ENCODE data around the gene GYS2.

The GYS2 gene

GRCh38 chr12:21526053-21526452 lies 78.6 kb downstream of the GYS2 start, which contains the start of gene SPX:
Gene SPX, plus strand, starts transcription at chr12:21526296. Its CDS starts 177 bp downstream, at chr12:21526473.
- H3K9me2 ChIP-seq (replicated peaks; ENCODE audit: low read depth, low read length) = no peaks in the 10 kb centered on the region
- H3K79me2 ChIP-seq (ENCODE audit: insufficient read depth, low read length) = no peaks in the 10 kb centered on the region
- H3K9ac ChIP-seq (ENCODE audit: low read depth, low read length, poor library complexity, severe bottlenecking) = no peak within 1 kb of the TSS
- no peaks in the 10 kb centered on the region for H4K20me1 ChIP-seq (ENCODE audit: insufficient read depth, low read length, poor library complexity, severe bottlenecking)
- no peaks in the 10 kb centered on the region for H3F3A ChIP-seq (ENCODE audit: low read depth)
- H3K4me3 ChIP-seq (ENCODE audit: low read length, poor library complexity, severe bottlenecking) = no peak within 1 kb of the TSS
- no peak within 1 kb of the TSS for H2AFZ ChIP-seq (ENCODE audit: low read length)
- H3K4me1 ChIP-seq (ENCODE audit: insufficient read depth, low read length, poor library complexity, severe bottlenecking) = no peaks in the 10 kb centered on the region
- no peaks in the 10 kb centered on the region for H3K27me3 ChIP-seq (ENCODE audit: insufficient read depth, low read length, poor library complexity, severe bottlenecking)
- H3K9me3 ChIP-seq (ENCODE audit: insufficient read depth, low read depth, low read length) = no peaks in the 10 kb centered on the region
- TF ChIP-seq, protein P1, sequence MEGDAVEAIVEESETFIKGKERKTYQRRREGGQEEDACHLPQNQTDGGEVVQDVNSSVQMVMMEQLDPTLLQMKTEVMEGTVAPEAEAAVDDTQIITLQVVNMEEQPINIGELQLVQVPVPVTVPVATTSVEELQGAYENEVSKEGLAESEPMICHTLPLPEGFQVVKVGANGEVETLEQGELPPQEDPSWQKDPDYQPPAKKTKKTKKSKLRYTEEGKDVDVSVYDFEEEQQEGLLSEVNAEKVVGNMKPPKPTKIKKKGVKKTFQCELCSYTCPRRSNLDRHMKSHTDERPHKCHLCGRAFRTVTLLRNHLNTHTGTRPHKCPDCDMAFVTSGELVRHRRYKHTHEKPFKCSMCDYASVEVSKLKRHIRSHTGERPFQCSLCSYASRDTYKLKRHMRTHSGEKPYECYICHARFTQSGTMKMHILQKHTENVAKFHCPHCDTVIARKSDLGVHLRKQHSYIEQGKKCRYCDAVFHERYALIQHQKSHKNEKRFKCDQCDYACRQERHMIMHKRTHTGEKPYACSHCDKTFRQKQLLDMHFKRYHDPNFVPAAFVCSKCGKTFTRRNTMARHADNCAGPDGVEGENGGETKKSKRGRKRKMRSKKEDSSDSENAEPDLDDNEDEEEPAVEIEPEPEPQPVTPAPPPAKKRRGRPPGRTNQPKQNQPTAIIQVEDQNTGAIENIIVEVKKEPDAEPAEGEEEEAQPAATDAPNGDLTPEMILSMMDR (conservative IDR thresholded peaks at IDR 0.05; ENCODE audit: low read length) = no peak
- TF ChIP-seq EZH2phosphoT487 (IDR thresholded peaks at IDR 0.05; ENCODE audit: borderline replicate concordance) = no peak
- H3K36me3 ChIP-seq (ENCODE audit: insufficient read depth, low read length) = no peaks in the 10 kb centered on the region
- no peak within 1 kb of the TSS for H3K4me2 ChIP-seq (ENCODE audit: low read depth, low read length, poor library complexity, severe bottlenecking)

GRCh38 chr12:21523148-21523547 lies 81.5 kb downstream of the GYS2 start:
- H3K4me3 ChIP-seq (ENCODE audit: low read length, poor library complexity, severe bottlenecking) = no peak overlapping the region
- TF ChIP-seq EZH2phosphoT487 (IDR thresholded peaks at IDR 0.05; ENCODE audit: borderline replicate concordance) = no peak
- TF ChIP-seq, protein P1 (conservative IDR thresholded peaks at IDR 0.05; ENCODE audit: low read length) = no peak
- no peaks in the 10 kb centered on the region for H3F3A ChIP-seq (ENCODE audit: low read depth)
- no peaks in the 10 kb centered on the region for H3K4me1 ChIP-seq (ENCODE audit: insufficient read depth, low read length, poor library complexity, severe bottlenecking)
- H4K20me1 ChIP-seq (ENCODE audit: insufficient read depth, low read length, poor library complexity, severe bottlenecking) = no peaks in the 10 kb centered on the region
- no peaks in the 10 kb centered on the region for H3K9me2 ChIP-seq (replicated peaks; ENCODE audit: low read depth, low read length)
- no peak overlapping the region for H2AFZ ChIP-seq (ENCODE audit: low read length)
- no peaks in the 10 kb centered on the region for H3K27me3 ChIP-seq (ENCODE audit: insufficient read depth, low read length, poor library complexity, severe bottlenecking)
- no peaks in the 10 kb centered on the region for H3K9me3 ChIP-seq (ENCODE audit: insufficient read depth, low read depth, low read length)
- no peaks in the 10 kb centered on the region for H3K36me3 ChIP-seq (ENCODE audit: insufficient read depth, low read length)
- H3K79me2 ChIP-seq (ENCODE audit: insufficient read depth, low read length) = no peaks in the 10 kb centered on the region
- H3K4me2 ChIP-seq (ENCODE audit: low read depth, low read length, poor library complexity, severe bottlenecking) = no peak overlapping the region
- H3K9ac ChIP-seq (ENCODE audit: low read depth, low read length, poor library complexity, severe bottlenecking) = no peak overlapping the region

DNA sequence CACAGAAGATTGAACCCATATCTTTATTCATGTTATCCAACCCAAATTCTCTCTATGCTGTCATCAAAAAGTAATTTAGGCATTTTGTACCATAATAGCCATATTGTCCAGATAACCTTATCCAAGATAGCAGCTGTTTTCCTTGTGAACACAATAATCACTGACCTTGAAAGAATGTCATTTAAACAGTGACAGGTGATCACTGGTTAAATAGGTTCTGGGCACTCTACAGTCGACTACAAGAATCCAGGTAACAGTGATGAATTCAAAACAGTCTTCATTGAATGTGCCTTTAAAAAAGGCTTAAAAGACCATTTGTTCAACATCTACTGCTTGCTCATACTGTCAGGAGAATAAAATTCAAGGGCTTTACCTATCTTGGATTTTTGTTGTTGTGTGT lies 83.1 kb downstream of the GYS2 start:
- no peak for TF ChIP-seq EZH2phosphoT487 (IDR thresholded peaks at IDR 0.05; ENCODE audit: borderline replicate concordance)
- TF ChIP-seq, protein P1 (conservative IDR thresholded peaks at IDR 0.05; ENCODE audit: low read length) = no peak
- Histone ChIP-seq H3K36me3 (ENCODE audit: insufficient read depth, low read length) (peaks cover 5% of the 10 kb centered on the region; the same call in 1 of the 2 replicates), H3K9me3 (ENCODE audit: insufficient read depth, low read depth, low read length) (no peaks in the 10 kb centered on the region), H3K4me2 (ENCODE audit: low read depth, low read length, poor library complexity, severe bottlenecking) (no peak overlapping the region), H3K9me2 (replicated peaks; ENCODE audit: low read depth, low read length) (no peaks in the 10 kb centered on the region), H3K9ac (ENCODE audit: low read depth, low read length, poor library complexity, severe bottlenecking) (no peak overlapping the region), H3K27me3 (ENCODE audit: insufficient read depth, low read length, poor library complexity, severe bottlenecking) (no peaks in the 10 kb centered on the region), H4K20me1 (ENCODE audit: insufficient read depth, low read length, poor library complexity, severe bottlenecking) (no peaks in the 10 kb centered on the region), H3F3A (ENCODE audit: low read depth) (no peaks in the 10 kb centered on the region), H3K79me2 (ENCODE audit: insufficient read depth, low read length) (no peaks in the 10 kb centered on the region), H2AFZ (ENCODE audit: low read length) (no peak overlapping the region), H3K4me3 (ENCODE audit: low read length, poor library complexity, severe bottlenecking) (no peak overlapping the region), H3K4me1 (ENCODE audit: insufficient read depth, low read length, poor library complexity, severe bottlenecking) (no peaks in the 10 kb centered on the region)
